ENCODE results near the gene CERS4.
A peak's percentile ranks its signal among the peaks of the same experiment; 100 is the strongest.
"Not testable (repeated sequence)": the region's sequence is repeated elsewhere in the genome, so short reads cannot be mapped to it uniquely, and the experiment has no call there.

Gene CERS4

GRCh38 chr19:8243146-8243545, 34.0 kb downstream of the CERS4 start:
- DNase-seq (ENCODE audit: low read depth in 2 of 2): no peak

DNA sequence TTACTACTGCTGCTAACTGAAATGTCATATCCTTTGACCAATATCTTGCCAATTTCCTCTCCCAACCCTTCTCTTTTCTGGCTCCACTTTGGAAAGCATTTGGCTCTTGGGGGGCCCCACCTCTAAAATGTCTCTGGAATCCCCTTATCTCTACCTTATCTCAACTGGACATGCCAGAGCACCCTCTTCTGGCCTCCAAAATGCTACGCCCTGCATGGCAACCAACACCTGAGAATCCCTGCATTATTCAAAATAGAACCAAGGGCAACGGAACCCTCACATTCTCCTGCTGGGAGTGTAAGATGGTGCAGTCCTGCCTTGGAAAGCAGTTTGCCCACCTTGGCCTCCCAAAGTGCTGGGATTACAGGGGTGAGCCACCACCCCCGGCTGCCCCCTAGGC, 35.3 kb downstream of the CERS4 start:
- DNase-seq (ENCODE audit: low read depth in 2 of 2): no peak

DNA sequence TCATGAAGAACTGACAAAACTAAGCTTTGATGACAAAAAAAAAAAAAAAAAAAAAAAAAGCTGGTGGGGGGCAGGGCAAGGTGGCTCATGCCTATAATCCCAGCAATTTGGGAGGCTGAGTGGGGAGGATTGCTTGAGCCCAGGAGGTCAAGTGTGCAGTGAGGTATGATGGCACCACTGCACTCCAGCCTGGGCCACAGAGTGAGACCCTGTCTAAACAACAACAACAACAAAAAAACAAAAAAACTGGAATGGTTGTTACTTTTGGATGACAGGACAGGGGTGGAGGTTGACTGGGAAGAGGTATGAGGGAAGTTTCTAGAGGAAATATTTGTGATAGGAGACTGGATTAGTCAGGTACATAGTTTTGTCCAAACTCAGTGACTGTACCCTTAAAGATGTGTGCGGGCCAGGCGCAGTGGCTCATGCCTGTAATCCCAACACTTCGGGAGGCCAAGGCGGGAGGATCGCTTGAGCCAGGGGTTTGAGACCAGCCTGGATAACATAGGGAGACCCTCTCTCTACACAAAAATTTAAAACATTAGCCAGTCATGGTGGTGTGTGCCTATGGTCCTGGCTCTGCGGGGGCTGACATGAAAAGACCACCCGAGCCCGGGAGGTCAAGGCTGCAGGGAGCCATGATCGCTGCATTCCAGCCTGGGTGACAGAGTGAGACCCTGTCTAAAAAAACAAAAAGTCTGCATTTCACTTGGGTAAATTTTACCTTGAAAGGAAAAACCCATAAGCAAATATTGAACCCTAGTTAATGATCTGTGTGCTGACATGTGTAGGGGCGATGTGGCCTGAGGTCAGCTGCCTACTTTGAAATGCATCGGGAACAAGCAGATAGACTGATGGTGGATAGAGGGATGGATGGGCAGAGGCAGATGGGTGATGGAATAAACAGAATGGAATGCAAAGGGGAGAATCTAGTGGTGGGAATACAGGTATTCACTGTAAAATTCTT, 37.0 kb downstream of the CERS4 start:
- DNase-seq (ENCODE audit: low read depth in 2 of 2): no peak

GRCh38 chr19:8247129-8247890, 38.1 kb downstream of the CERS4 start:
- not testable (repeated sequence) for DNase-seq (ENCODE audit: low read depth in 2 of 2)

DNA sequence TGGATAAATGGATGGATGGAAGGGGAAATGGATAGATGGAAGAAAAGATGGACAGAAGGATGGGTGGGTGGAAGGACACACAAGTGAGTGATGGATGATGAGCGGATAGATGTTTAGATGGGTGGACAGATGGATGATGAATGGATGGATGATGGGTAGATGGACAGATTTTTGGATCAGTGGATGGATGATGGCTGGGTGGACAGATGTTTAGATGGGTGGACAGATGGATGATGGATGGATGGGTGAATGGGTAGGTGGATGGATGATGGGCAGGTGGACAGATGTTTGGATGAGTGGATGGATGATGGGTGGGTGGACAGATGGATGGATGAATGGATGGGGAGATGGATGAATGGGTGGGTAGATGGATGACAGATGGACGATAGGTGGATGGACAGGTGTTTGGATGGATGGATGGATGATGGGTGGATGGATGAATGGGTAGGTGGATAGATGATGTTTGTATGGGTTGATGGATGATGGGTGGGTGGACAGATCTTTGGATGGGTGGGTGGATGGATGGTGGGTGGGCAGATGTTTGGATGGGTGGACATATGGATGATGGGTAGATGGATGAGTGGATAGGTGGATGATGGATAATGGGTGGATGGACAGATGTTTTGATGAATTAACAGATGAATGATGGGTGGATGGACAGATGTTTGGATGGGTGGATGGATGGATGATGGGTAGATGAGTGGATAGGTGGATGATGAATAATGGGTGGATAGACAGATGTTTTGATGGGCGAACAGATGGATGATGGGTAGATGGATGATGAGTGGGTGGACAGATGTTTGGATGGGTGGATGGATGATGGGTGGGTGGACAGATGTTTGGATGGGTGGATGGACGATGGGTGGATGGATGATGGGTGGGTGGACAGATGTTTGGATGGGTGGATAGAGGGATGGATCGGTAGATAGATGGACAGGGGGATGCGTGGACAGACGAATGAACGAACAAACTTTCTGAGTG, 39.5 kb downstream of the CERS4 start:
- DNase-seq (ENCODE audit: low read depth in 2 of 2): no peak

DNA sequence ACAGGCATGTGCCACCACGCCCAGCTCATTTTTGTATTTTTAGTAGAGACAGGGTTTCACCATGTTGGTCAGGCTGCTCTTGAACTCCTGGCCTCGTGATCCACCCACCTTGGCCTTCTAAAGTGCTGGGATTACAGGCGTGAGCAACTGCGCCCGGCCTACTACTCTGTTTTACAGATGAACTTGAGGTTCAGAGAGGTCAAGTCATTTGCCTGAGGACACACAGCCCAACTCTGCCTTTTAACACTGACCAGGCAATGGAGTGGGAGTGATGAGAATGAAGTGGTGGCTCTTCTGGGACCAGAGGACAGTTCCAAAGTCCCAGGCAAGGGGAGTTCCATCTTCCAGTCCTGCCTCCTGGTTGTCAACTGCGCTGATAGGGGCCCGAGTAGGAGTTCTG, 41.4 kb downstream of the CERS4 start:
- no peak for DNase-seq (ENCODE audit: low read depth in 2 of 2)

DNA sequence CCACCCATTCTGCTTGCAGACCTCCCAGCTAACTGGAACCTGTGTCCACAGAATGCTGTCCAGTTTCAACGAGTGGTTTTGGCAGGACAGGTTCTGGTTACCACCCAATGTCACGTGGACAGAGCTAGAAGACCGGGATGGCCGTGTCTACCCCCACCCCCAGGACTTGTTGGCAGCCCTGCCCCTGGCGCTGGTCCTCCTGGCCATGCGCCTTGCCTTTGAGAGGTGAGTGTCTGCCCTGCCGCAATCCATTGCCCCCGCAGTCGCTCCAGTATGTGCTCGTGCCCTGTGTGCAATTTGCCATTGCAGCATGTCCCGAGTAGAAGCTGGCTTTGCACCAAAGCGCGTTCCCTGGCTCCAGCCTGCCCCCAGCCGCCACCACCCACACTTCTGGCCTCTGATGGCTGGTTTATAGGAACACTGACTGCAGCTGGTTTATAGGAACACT, 41.9 kb downstream of the CERS4 start:
- no peak for DNase-seq (ENCODE audit: low read depth in 2 of 2)

- peak; percentile 64 to 75 for DNase-seq (ENCODE audit: low read depth in 2 of 2)
Measured at GRCh38 chr19:8252922-8253589, 43.9 kb downstream of the CERS4 start.

DNA sequence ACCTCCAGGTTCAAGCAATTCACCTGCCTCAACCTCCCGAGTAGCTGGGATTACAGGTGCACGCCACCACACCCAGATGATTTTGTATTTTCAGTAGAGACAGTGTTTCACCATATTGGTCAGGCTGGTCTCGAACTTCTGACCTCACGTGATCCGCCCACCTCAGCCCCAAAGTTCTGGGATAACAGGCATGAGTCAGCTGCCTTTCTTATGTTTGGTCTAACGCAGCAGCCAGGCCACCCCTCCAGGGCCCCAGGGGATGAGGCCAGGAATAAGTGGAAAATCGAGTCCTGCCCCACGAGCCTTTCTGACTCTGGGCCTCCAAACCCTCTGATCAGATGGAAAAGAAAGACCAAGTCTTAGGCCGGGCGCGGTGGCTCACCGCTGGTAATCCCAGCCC, 44.5 kb downstream of the CERS4 start:
- DNase-seq (ENCODE audit: low read depth in 2 of 2): no peak

DNA sequence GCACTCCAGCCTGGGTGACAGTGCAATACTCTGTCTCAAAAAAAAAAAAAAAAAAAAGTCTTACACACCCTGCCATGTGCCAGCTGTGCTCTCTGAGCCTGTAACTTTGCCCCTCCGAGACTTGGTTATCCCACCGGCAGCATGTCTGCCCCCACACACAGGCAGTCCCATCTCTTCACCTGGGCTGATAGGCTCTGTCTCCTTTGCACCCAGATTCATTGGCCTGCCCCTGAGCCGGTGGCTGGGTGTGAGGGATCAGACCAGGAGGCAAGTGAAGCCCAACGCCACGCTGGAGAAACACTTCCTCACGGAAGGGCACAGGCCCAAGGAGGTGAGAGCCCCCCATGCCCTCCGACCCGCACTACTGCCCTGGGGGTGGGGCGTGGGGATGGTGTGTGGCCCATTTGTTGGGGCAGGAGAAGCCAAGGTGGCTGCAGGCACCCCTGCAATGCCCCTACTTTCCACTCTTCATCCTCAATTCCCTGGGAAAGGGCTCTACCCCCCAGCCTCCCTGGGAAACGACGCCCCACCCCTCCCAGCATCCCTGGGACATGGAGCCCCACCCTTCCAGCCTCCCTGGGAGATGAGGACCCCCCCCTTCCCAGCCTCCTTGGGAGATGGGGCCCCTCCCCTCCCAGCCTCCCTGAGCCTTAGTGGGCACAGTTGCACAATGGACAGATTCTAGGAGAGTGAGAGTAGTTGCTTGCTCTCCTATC, 45.3 kb downstream of the CERS4 start:
- no peak for DNase-seq (ENCODE audit: low read depth in 2 of 2)

- no peak for DNase-seq (ENCODE audit: low read depth in 2 of 2)
Measured at GRCh38 chr19:8255426-8256125, 46.4 kb downstream of the CERS4 start.

DNA sequence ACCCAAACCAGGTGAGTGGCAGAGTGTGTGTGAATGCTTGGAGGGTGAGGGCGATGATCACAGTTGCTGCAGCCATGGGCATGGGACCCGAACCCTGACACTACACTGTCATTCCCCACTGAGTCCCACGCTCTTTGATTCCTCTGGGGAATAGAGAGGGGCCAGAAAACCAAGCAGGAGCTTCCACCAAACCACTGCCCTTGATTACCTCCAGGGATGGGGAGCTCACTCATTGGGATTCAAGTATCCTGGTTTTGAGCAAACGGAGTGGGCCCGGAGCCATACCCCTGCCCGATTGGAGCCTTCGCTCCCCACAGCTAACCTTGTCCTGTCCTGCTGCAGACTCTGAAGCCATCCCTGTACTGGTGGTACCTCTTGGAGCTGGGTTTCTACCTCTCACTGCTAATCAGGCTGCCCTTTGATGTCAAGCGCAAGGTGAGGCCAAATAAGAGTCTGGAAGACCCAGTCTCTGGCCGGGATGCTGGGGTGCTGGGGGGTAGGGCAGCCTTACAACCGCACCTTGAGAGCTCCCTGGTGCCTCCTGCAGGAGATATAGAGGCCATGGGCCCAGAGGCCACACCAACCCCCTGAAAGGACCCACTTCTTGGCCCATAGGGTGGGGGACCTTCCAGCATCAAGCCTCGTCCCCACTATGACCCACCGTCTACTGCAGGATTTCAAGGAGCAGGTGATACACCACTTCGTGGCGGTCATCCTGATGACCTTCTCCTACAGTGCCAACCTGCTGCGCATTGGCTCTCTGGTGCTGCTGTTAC, 47.3 kb downstream of the CERS4 start:
- DNase-seq (ENCODE audit: low read depth in 2 of 2): no peak

DNA sequence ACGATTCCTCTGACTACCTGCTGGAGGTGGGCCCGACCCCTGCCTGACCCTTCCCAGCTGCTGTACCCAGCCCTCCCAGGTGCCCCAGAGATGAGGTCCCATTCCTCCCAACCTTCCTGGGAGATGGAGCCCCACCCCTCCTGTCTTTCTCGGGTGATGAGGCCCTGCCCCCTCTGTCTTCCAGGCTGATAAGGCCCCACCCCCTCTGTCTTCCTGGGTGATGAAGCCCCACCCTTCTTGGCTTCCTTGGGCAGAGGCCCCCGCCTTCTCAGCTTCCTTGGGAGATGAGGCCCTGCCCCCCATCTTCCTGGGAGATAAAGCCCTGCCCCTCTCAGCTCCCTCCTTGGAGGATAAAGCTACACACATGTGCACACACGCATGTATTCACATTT, 47.9 kb downstream of the CERS4 start:
- no peak for DNase-seq (ENCODE audit: low read depth in 2 of 2)

GRCh38 chr19:8259142-8259921, 50.2 kb downstream of the CERS4 start:
- DNase-seq (ENCODE audit: low read depth in 2 of 2): no peak

- DNase-seq (ENCODE audit: low read depth in 2 of 2): no peak
Measured at GRCh38 chr19:8259922-8260247, 50.7 kb downstream of the CERS4 start.

- DNase-seq (ENCODE audit: low read depth in 2 of 2): no peak
Measured at GRCh38 chr19:8261347-8261746, 52.2 kb downstream of the CERS4 start.

GRCh38 chr19:8261881-8262280, 52.7 kb downstream of the CERS4 start:
- no peak for DNase-seq (ENCODE audit: low read depth in 2 of 2)

GRCh38 chr19:8262431-8262830, 53.3 kb downstream of the CERS4 start:
- no peak for DNase-seq (ENCODE audit: low read depth in 2 of 2)
